Measurements from ENCODE around the gene SMARCAL1. TPM values are rescaled to one million over a fixed set of nuclear protein-coding genes. Genes with fewer than 3 reads are reported as not detected.

SMARCAL1 gene
- total RNA-seq, 2 donors from 2014 or later: 9.9 to 27.7 TPM

DNA sequence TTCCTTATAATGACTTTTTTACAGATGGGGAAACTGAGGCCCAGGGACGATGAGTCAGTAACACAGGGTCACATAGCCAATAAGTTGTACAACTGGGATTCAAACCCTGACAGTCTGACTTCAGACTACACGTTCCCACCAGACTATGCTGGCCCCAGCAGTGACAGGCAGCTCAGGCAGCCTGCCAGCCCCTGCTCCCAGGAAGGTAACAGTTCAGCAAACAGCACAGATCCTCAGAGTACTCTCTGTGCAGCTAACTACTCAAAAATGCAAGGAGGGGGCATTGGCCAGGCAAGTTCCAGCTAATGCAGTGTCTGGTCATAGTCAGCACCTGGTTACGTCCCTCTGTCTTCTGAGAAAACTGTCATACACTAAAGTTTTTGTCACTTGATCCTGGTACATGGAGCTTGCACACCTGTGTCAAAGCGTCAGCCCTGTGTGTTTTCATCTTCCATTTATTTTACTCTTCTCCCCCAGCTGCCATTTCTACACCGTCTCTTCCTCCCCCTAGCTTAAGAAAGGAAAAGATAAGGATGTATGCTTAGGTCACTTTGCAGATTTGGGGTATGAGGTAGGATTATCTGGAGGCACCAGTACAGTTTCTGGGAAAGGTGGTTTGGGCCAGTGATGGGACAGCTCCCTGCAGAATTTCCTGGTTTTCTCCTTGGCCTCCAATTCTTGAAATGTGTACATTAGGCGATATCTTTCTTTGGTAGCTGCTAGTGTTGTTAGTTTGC lies 4.5 kb downstream of the SMARCAL1 start:
- DNase-seq (no peak), ATAC-seq (no peak)
- intact Hi-C loops (cut with DNase I): no loop called here
- WGBS, 2 donors: 83% methylated on average over 6 of the region's 6 CpGs
- H3K36me3 ChIP-seq (replicated peaks in 1 of 2; ENCODE audit: insufficient read depth in 1 of 2, low read depth in 2 of 2): no peaks in the 10 kb centered on the region
- H3K27ac ChIP-seq: no peak overlapping the region
- no peaks in the 10 kb centered on the region for H3K9me3 ChIP-seq
- peaks cover 14% of the 10 kb centered on the region for H3K4me1 ChIP-seq
- H3K4me3 ChIP-seq: no peak overlapping the region
- no peak for TF ChIP-seq CTCF (IDR thresholded peaks at IDR 0.05)
- TF ChIP-seq POLR2A (IDR thresholded peaks at IDR 0.05): no peak
- H3K27me3 ChIP-seq: no peaks in the 10 kb centered on the region

DNA sequence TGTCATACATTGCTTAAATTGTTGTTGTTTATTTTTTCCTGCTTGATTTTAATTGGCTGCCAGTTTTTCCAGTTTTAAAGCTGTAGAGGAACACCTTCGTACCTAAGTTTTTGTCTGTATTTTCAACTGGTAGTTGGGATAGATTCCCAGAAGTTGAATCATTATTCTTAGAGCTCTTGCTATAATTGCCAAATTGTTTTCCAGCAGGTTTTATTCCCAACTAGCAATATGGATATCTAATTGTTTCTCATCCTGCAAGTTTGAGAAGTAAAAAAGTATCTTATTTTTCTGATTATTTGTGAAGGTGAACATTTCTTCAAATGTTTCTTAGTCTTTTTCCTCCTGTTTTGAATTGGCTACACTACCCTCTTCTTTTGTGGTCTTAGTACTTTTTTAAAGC lies 6.7 kb downstream of the SMARCAL1 start:
- 79 to 80% methylated on average over 1 of the region's 1 CpG for WGBS, 2 donors
- ATAC-seq: no peak

DNA sequence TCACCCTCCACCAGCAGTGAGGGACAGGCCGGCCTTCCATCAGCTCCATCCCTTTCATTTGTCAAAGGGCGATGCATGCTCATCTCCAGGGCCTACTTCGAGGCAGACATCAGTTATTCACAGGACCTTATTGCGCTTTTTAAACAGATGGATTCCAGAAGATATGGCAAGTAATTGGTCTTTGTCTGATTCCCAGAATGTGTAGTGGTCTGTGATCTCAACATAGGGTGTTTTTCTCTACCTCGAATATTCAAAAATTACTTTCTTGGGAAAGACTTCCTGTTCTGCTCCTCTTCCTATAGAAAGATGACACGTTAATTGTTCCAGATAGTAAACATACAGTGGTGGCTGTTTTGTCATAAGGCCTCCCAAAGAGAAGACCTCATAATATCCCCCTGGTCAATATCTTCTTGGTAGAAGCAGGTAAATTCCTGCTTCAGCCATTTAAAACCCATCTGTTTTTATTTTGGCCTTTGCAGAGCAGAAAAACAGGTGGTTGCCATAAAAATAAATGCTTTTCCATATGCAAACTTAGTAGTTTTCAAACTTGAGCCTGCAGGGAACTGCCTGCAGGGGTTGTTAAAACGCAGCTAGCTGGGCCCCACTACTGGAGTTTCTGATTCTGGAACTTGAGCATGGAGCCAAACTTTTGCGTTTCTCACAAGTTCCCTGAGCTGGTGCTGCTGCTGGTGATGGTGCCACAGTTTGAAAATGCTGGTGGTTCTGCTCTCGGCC lies 8.2 kb downstream of the SMARCAL1 start:
- Histone ChIP-seq H3K27ac (no peak overlapping the region), H3K36me3 (replicated peaks in 1 of 2; ENCODE audit: insufficient read depth in 1 of 2, low read depth in 2 of 2) (peaks cover 12 to 15% of the 10 kb centered on the region in 2 donors), H3K4me1 (no peaks in the 10 kb centered on the region), H3K4me3 (no peak overlapping the region), H3K27me3 (no peaks in the 10 kb centered on the region), H3K9me3 (no peaks in the 10 kb centered on the region)
- WGBS, 2 donors: 89 to 96% methylated on average over 9 of the region's 9 CpGs
- intact Hi-C loops (cut with DNase I): no loop called here
- no peak for DNase-seq
- ATAC-seq: no peak
- TF ChIP-seq CTCF (IDR thresholded peaks at IDR 0.05): no peak
- no peak for TF ChIP-seq POLR2A (IDR thresholded peaks at IDR 0.05)

More for the DNA sequence above, 6.7 kb downstream of the SMARCAL1 start:
- H3K36me3 ChIP-seq (replicated peaks in 1 of 2; ENCODE audit: insufficient read depth in 1 of 2, low read depth in 2 of 2): peaks cover 2 to 8% of the 10 kb centered on the region in 2 donors
- no peak overlapping the region for H3K4me3 ChIP-seq
- no peaks in the 10 kb centered on the region for H3K9me3 ChIP-seq
- no peak for TF ChIP-seq POLR2A (IDR thresholded peaks at IDR 0.05)
- no peak for TF ChIP-seq CTCF (IDR thresholded peaks at IDR 0.05)
- no peak for DNase-seq
- H3K27ac ChIP-seq: no peak overlapping the region
- no peaks in the 10 kb centered on the region for H3K4me1 ChIP-seq
- intact Hi-C loops (cut with DNase I): no loop called here
- H3K27me3 ChIP-seq: no peaks in the 10 kb centered on the region

DNA sequence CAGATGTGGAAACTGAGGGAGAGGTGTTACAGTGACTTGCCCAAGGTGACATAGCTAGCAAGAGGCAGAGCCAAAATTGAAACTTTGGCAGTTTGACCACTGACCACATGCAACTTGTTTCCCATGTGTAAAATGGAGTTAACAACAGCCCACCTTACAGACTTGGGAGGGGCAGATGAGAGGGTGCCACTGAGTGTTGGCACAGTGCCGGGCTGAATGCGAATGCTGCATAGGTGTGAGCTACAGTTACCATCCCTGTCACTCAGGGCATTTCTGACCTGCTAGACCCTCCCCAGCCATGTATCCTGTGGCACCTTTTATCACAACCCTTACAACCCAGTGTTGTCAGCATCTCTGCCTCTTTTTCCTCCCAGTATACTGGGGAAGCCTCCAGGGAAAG lies 10.8 kb downstream of the SMARCAL1 start:
- no peak for ATAC-seq
- no peak overlapping the region for H3K27ac ChIP-seq
- H3K36me3 ChIP-seq (replicated peaks in 1 of 2; ENCODE audit: insufficient read depth in 1 of 2, low read depth in 2 of 2): peaks cover 12 to 16% of the 10 kb centered on the region in 2 donors
- H3K27me3 ChIP-seq: no peaks in the 10 kb centered on the region
- no peaks in the 10 kb centered on the region for H3K4me1 ChIP-seq
- no peaks in the 10 kb centered on the region for H3K9me3 ChIP-seq
- 92 to 93% methylated on average over 2 of the region's 2 CpGs for WGBS, 2 donors
- no peak overlapping the region for H3K4me3 ChIP-seq
- DNase-seq: no peak
- intact Hi-C loops (cut with DNase I): no loop called here
- TF ChIP-seq POLR2A (IDR thresholded peaks at IDR 0.05) (no peak), CTCF (IDR thresholded peaks at IDR 0.05) (no peak)
